ENCODE data around the gene MYH15.

MYH15 gene

GRCh38 chr3:108471426-108471825 is 39.0 kb downstream of the MYH15 start:
- DNase-seq (ENCODE audit: low spot score), result no peak

- no peak for DNase-seq (ENCODE audit: low spot score)
These were observed 41.3 kb downstream of the MYH15 start for GRCh38 chr3:108469126-108469525.

- DNase-seq (ENCODE audit: low spot score), result no peak
These were observed 41.8 kb downstream of the MYH15 start for GRCh38 chr3:108468577-108468976.

- no peak for DNase-seq (ENCODE audit: low spot score)
These were observed 47.5 kb downstream of the MYH15 start for GRCh38 chr3:108462899-108463298.

GRCh38 chr3:108461661-108462111 is 48.7 kb downstream of the MYH15 start:
- no peak for DNase-seq (ENCODE audit: low spot score)

GRCh38 chr3:108459225-108459624 is 51.2 kb downstream of the MYH15 start:
- DNase-seq (ENCODE audit: low spot score), result no peak

- no peak for DNase-seq (ENCODE audit: low spot score)
These were observed 55.1 kb downstream of the MYH15 start for GRCh38 chr3:108455212-108455705.

GRCh38 chr3:108453565-108453964 is 56.8 kb downstream of the MYH15 start:
- no peak for DNase-seq (ENCODE audit: low spot score)

GRCh38 chr3:108450444-108450843 is 60.0 kb downstream of the MYH15 start:
- no peak for DNase-seq (ENCODE audit: low spot score)

- DNase-seq (ENCODE audit: low spot score), result no peak
These were observed 61.8 kb downstream of the MYH15 start for GRCh38 chr3:108448593-108448992.

- no peak for DNase-seq (ENCODE audit: low spot score)
These were observed 63.1 kb downstream of the MYH15 start for GRCh38 chr3:108447096-108447847.

GRCh38 chr3:108442281-108442680 is 68.1 kb downstream of the MYH15 start:
- no peak for DNase-seq (ENCODE audit: low spot score)

GRCh38 chr3:108441518-108441917 is 68.9 kb downstream of the MYH15 start:
- no peak for DNase-seq (ENCODE audit: low spot score)

- DNase-seq (ENCODE audit: low spot score), result no peak
These were observed 69.3 kb downstream of the MYH15 start for GRCh38 chr3:108441071-108441507.

GRCh38 chr3:108438542-108438941 is 71.9 kb downstream of the MYH15 start:
- no peak for DNase-seq (ENCODE audit: low spot score)

- DNase-seq (ENCODE audit: low spot score), result no peak
These were observed 73.0 kb downstream of the MYH15 start for GRCh38 chr3:108437439-108437838.

GRCh38 chr3:108433928-108434327 is 76.5 kb downstream of the MYH15 start:
- no peak for DNase-seq (ENCODE audit: low spot score)

- no peak for DNase-seq (ENCODE audit: low spot score)
These were observed 78.0 kb downstream of the MYH15 start for GRCh38 chr3:108432431-108432830.

- no peak for DNase-seq (ENCODE audit: low spot score)
These were observed 79.9 kb downstream of the MYH15 start for GRCh38 chr3:108430540-108430939.

- DNase-seq (ENCODE audit: low spot score), result no peak
These were observed 81.8 kb downstream of the MYH15 start for GRCh38 chr3:108428586-108428985.

GRCh38 chr3:108420926-108421325 is 89.5 kb downstream of the MYH15 start:
- DNase-seq (ENCODE audit: low spot score), result no peak

GRCh38 chr3:108416111-108416869 is 94.1 kb downstream of the MYH15 start:
- DNase-seq (ENCODE audit: low spot score), result no peak

- DNase-seq (ENCODE audit: low spot score), result no peak
These were observed 94.7 kb downstream of the MYH15 start for GRCh38 chr3:108415661-108416060.
